PFSK-1 (cell line): ENCODE data around the gene SH2D4B.

Experiments used
- POLR2AphosphoS5 ChIP-seq: IDR thresholded peaks from 2 replicates; pipeline ENCODE4 v1.6.1; 2012; ENCODE audit warnings: low read depth, mild to moderate bottlenecking, control low read depth, low read length, moderate library complexity
- SIN3A ChIP-seq: IDR thresholded peaks from 2 replicates; pipeline ENCODE4 v1.6.1; 2012; ENCODE audit warnings: mild to moderate bottlenecking, low read length, moderate library complexity, borderline replicate concordance; ENCODE audit not compliant: insufficient read depth
- TAF1 ChIP-seq: IDR thresholded peaks from 2 replicates; pipeline ENCODE4 v1.6.1; 2012; ENCODE audit warnings: low read length, control low read depth, borderline replicate concordance; ENCODE audit not compliant: insufficient read depth
- TF ChIP-seq, protein P1 (sequence below), 2 experiments: IDR thresholded peaks; 2 replicates each; pipeline versions ENCODE4 v1.6.1 to v1.8.0; 2011 to 2012; ENCODE audit warnings: low read depth in 2 of 2, low read length in 2 of 2, control low read depth in 1 of 2, inconsistent platforms in 1 of 2, mild to moderate bottlenecking in 1 of 2, moderate library complexity in 1 of 2; ENCODE audit not compliant: insufficient read depth in 1 of 2

DNA sequence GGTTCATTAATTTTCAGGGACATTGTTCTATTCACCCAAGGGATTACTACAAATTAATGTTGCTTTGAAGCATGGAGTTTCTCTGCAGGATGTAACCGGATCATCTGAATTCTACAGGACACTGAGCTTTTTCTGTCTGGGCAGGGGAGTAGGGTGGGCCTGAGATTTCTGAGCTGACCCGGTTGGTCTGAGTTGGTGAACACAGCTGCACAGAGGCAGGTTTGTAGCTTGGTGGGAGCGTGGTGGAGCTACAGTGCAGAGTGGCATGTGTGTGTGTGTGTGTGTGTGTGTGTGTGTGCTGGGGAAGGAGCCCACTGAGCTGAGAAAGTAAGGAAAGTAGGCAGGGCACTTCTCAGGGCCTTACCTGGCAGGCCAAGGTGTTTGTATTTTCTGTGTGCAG, 62.6 kb downstream of the SH2D4B start:
- TF ChIP-seq POLR2AphosphoS5 (no peak), TAF1 (no peak), SIN3A (no peak)
- TF ChIP-seq, protein P1, sequence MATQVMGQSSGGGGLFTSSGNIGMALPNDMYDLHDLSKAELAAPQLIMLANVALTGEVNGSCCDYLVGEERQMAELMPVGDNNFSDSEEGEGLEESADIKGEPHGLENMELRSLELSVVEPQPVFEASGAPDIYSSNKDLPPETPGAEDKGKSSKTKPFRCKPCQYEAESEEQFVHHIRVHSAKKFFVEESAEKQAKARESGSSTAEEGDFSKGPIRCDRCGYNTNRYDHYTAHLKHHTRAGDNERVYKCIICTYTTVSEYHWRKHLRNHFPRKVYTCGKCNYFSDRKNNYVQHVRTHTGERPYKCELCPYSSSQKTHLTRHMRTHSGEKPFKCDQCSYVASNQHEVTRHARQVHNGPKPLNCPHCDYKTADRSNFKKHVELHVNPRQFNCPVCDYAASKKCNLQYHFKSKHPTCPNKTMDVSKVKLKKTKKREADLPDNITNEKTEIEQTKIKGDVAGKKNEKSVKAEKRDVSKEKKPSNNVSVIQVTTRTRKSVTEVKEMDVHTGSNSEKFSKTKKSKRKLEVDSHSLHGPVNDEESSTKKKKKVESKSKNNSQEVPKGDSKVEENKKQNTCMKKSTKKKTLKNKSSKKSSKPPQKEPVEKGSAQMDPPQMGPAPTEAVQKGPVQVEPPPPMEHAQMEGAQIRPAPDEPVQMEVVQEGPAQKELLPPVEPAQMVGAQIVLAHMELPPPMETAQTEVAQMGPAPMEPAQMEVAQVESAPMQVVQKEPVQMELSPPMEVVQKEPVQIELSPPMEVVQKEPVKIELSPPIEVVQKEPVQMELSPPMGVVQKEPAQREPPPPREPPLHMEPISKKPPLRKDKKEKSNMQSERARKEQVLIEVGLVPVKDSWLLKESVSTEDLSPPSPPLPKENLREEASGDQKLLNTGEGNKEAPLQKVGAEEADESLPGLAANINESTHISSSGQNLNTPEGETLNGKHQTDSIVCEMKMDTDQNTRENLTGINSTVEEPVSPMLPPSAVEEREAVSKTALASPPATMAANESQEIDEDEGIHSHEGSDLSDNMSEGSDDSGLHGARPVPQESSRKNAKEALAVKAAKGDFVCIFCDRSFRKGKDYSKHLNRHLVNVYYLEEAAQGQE (IDR thresholded peaks at IDR 0.05; ENCODE audit: insufficient read depth in 1 of 2, low read depth in 2 of 2, low read length in 2 of 2), result no peak
